IMR-90 (cell line): Measurements from ENCODE around the gene CMIP. TPM values are rescaled to one million over a fixed set of nuclear protein-coding genes. Genes with fewer than 3 reads are reported as not detected.

Experiments used
- ATAC-seq: fragments of 200-7000 bp; cut with Tn5 transposase; 2 replicates; pipeline ENCODE4 v1.9.1; 2020; ENCODE audit warnings: low read depth, mild to moderate bottlenecking, moderate library complexity
- BruUV-seq: library from RNA; stranded (reverse); fragments of 400-500 nt; replicated peaks from 2 replicates; lab custom pipeline; 2021; lab: Mats Ljungman, UMichigan
- CTCF ChIA-PET: fragments of 300-600 bp; formaldehyde crosslinking; extraction: SDS; loops from one replicate; lab custom pipeline; 2021; ENCODE audit warnings: antibody characterized with exemption; lab: Yijun Ruan, JAX
- POLR2A ChIA-PET: fragments of 300-600 bp; sonication (Branson Sonifier 250); formaldehyde crosslinking; loops from one replicate; lab custom pipeline; 2022; ENCODE audit warnings: antibody characterized with exemption; ENCODE audit not compliant: unreplicated experiment; lab: Charles Lee
- DNase-seq: peaks from one replicate; pipeline ENCODE4 v3.0.0; 2013
- H2AFZ ChIP-seq: replicated peaks from 2 replicates; pipeline ENCODE3; 2013; ENCODE audit warnings: low read length, mild to moderate bottlenecking; ENCODE audit not compliant: poor library complexity
- H2AK5ac ChIP-seq: 2 replicates; pipeline ENCODE4 v1.6.1; 2013; ENCODE audit warnings: low read depth, low read length, inconsistent platforms
- H2AK9ac ChIP-seq: replicated peaks from 2 replicates; pipeline ENCODE3; 2013; ENCODE audit warnings: mild to moderate bottlenecking, low read depth, low read length, moderate library complexity; ENCODE audit not compliant: poor library complexity
- H2BK120ac ChIP-seq: 2 replicates; pipeline ENCODE4 v1.6.1; 2013; ENCODE audit warnings: low read depth, low read length, inconsistent platforms
- H2BK15ac ChIP-seq: 3 replicates; pipeline ENCODE4 v1.6.1; 2013; ENCODE audit warnings: low read depth, low read length, inconsistent platforms
- H2BK20ac ChIP-seq: 2 replicates; pipeline ENCODE4 v1.6.1; 2013; ENCODE audit warnings: low read depth, mild to moderate bottlenecking, inconsistent platforms, low read length, moderate library complexity
- H2BK5ac ChIP-seq: 2 replicates; pipeline ENCODE4 v1.6.1; 2013; ENCODE audit warnings: mild to moderate bottlenecking, low read depth, low read length, inconsistent platforms; ENCODE audit not compliant: poor library complexity, severe bottlenecking
- H3K14ac ChIP-seq: replicated peaks from 2 replicates; pipeline ENCODE4 v1.6.1; 2013; ENCODE audit warnings: low read depth, low read length, inconsistent platforms
- H3K18ac ChIP-seq: 2 replicates; pipeline ENCODE4 v1.6.1; 2013; ENCODE audit warnings: low read depth, low read length, control low read depth
- H3K23ac ChIP-seq: 2 replicates; pipeline ENCODE4 v1.6.1; 2013; ENCODE audit warnings: low read depth, low read length, inconsistent platforms
- H3K27ac ChIP-seq: 2 replicates; pipeline ENCODE4 v1.5.1; 2013; ENCODE audit warnings: mild to moderate bottlenecking, control low read depth, low read length; ENCODE audit not compliant: insufficient read depth
- H3K27me3 ChIP-seq: 2 replicates; pipeline ENCODE4 v1.6.1; 2013; ENCODE audit warnings: low read length; ENCODE audit not compliant: control insufficient read depth, insufficient read depth
- H3K36me3 ChIP-seq: 2 replicates; pipeline ENCODE4 v1.6.1; 2013; ENCODE audit warnings: low read length, mixed read lengths; ENCODE audit not compliant: control insufficient read depth, insufficient read depth
- H3K4ac ChIP-seq: 2 replicates; pipeline ENCODE4 v1.6.1; 2013; ENCODE audit warnings: low read depth, low read length, inconsistent platforms
- H3K4me1 ChIP-seq: 2 replicates; pipeline ENCODE4 v1.6.1; 2013; ENCODE audit warnings: low read length, mixed read lengths; ENCODE audit not compliant: control insufficient read depth, insufficient read depth
- H3K4me2 ChIP-seq: 2 replicates; pipeline ENCODE4 v1.6.1; 2013; ENCODE audit warnings: low read depth, mild to moderate bottlenecking, control low read depth, low read length, moderate library complexity
- H3K4me3 ChIP-seq: 2 replicates; pipeline ENCODE4 v1.5.1; 2013; ENCODE audit warnings: low read depth, mild to moderate bottlenecking, control low read depth, low read length, moderate library complexity; ENCODE audit not compliant: insufficient read depth
- H3K56ac ChIP-seq: 2 replicates; pipeline ENCODE4 v1.6.1; 2013; ENCODE audit warnings: low read length, inconsistent platforms; ENCODE audit not compliant: insufficient read depth; ENCODE audit errors: extremely low read depth
- H3K79me1 ChIP-seq, 2 experiments: 2 replicates each; pipeline ENCODE4 v1.6.1; 2013; ENCODE audit warnings: low read length in 2 of 2, inconsistent platforms in 1 of 2, low read depth in 1 of 2
- H3K9ac ChIP-seq: 2 replicates; pipeline ENCODE4 v1.6.1; 2013; ENCODE audit warnings: low read depth, low read length, control low read depth
- H3K9me1 ChIP-seq: 2 replicates; pipeline ENCODE4 v1.6.1; 2013; ENCODE audit warnings: low read length, inconsistent platforms; ENCODE audit not compliant: insufficient read depth
- H3K9me3 ChIP-seq: 2 replicates; pipeline ENCODE4 v1.6.1; 2013; ENCODE audit warnings: low read length; ENCODE audit not compliant: control insufficient read depth, insufficient read depth
- H4K20me1 ChIP-seq: 2 replicates; pipeline ENCODE4 v1.6.1; 2013; ENCODE audit warnings: low read length, inconsistent platforms; ENCODE audit not compliant: insufficient read depth
- H4K5ac ChIP-seq: 2 replicates; pipeline ENCODE4 v1.6.1; 2013; ENCODE audit warnings: mild to moderate bottlenecking, low read depth, low read length, control low read depth
- H4K8ac ChIP-seq, 2 experiments: 2 replicates each; pipeline ENCODE4 v1.6.1; 2013; ENCODE audit warnings: low read depth in 2 of 2, low read length in 2 of 2, control low read depth in 1 of 2, inconsistent platforms in 1 of 2
- H4K91ac ChIP-seq: 2 replicates; pipeline ENCODE4 v1.6.1; 2013; ENCODE audit warnings: low read depth, low read length, inconsistent platforms; ENCODE audit not compliant: insufficient read depth
- CEBPB ChIP-seq: IDR thresholded peaks from 2 replicates; pipeline ENCODE4 v1.6.1; 2012; ENCODE audit warnings: low read depth, low read length, improper control_type of control experiment
- CHD1 ChIP-seq: IDR thresholded peaks from 2 replicates; pipeline ENCODE4 v1.6.1; 2012; ENCODE audit warnings: low read depth, low read length, improper control_type of control experiment
- FOS ChIP-seq: fragments of 150-350 bp; IDR thresholded peaks from 2 replicates; pipeline ENCODE4 v1.6.1; 2016; ENCODE audit warnings: low read depth, low read length
- MAZ ChIP-seq: IDR thresholded peaks from 2 replicates; pipeline ENCODE4 v1.6.1; 2012; ENCODE audit warnings: low read depth, mild to moderate bottlenecking, low read length, improper control_type of control experiment, moderate library complexity, borderline replicate concordance
- MXI1 ChIP-seq: IDR thresholded peaks from 2 replicates; pipeline ENCODE4 v1.6.1; 2012; ENCODE audit warnings: low read depth, mild to moderate bottlenecking, low read length, moderate library complexity, borderline replicate concordance
- NFE2L2 ChIP-seq: fragments of 150-350 bp; IDR thresholded peaks from 2 replicates; pipeline ENCODE4 v1.6.1; 2016; ENCODE audit warnings: low read depth, mild to moderate bottlenecking, low read length
- POLR2A ChIP-seq: IDR thresholded peaks from 2 replicates; pipeline ENCODE4 v1.6.1; 2012; ENCODE audit warnings: mild to moderate bottlenecking, low read depth, low read length
- RAD21 ChIP-seq: IDR thresholded peaks from 2 replicates; pipeline ENCODE4 v1.6.1; 2012; ENCODE audit warnings: low read length, improper control_type of control experiment
- RFX5 ChIP-seq: IDR thresholded peaks from 2 replicates; pipeline ENCODE4 v1.8.0; 2012; ENCODE audit warnings: low read depth, mild to moderate bottlenecking, low read length, moderate library complexity
- SMC3 ChIP-seq: fragments of 150-350 bp; IDR thresholded peaks from 2 replicates; pipeline ENCODE4 v1.6.1; 2016; ENCODE audit warnings: low read depth, mild to moderate bottlenecking, antibody characterized with exemption, low read length, moderate library complexity
- WGBS, 2 experiments: methylation state at CpG; one replicate each; pipeline versions ENCODE4 v1.1.5 to v1.1.7; 2013; ENCODE audit warnings: missing lambda C conversion rate in 2 of 2; ENCODE audit not compliant: insufficient read length in 1 of 2; ENCODE audit errors: extremely low coverage in 2 of 2; 5-methylcytosine and 5-hydroxymethylcytosine counted together
- dilution Hi-C: fragments of 300-500 bp; cut with HindIII; formaldehyde crosslinking; loops from one replicate; pipeline ENCODE4 v1.14.3; 2018; ENCODE audit warnings: low sequenced_read_pairs; ENCODE audit not compliant: unreplicated experiment
- in situ Hi-C: fragments of 300-500 bp; cut with MboI; formaldehyde crosslinking; loops from 3 replicates; pipeline ENCODE4 v1.14.3; 2019; ENCODE audit warnings: low sequenced_read_pairs, inconsistent platforms, mixed read lengths
- intact Hi-C: fragments of 100-400 bp; cut with micrococcal nuclease; formaldehyde crosslinking; loops from 2 replicates; pipeline ENCODE4 v1.10.0; 2022
- polyA plus RNA-seq, 3 experiments: library from polyadenylated mRNA; depleted of rRNA; stranded (reverse); fragments of >200 nt; gene quantifications; 2 replicates each; pipeline ENCODE4 v1.2.3, GENCODE V29; 2012; ENCODE audit warnings: low replicate concordance in 1 of 3
- total RNA-seq: library from RNA; depleted of rRNA; stranded (reverse); fragments of >200 nt; gene quantifications from 2 replicates; pipeline ENCODE4 v1.2.3, GENCODE V29; 2012
- TF ChIP-seq, protein P1 (sequence below): fragments of 150-350 bp; IDR thresholded peaks from 2 replicates; pipeline ENCODE4 v1.6.1; 2017; ENCODE audit warnings: mild to moderate bottlenecking, antibody characterized with exemption, low read length, low read depth
- TF ChIP-seq, protein P2 (sequence below): conservative IDR thresholded peaks from 2 replicates; pipeline ENCODE4 v1.5.1; 2012; ENCODE audit warnings: mild to moderate bottlenecking, low read depth, low read length, improper control_type of control experiment

Gene CMIP
- total and polyA plus RNA-seq, 2 of the 4 experiments (the other 2 are of a cell fraction) = 3.2 to 11.6 TPM

DNA sequence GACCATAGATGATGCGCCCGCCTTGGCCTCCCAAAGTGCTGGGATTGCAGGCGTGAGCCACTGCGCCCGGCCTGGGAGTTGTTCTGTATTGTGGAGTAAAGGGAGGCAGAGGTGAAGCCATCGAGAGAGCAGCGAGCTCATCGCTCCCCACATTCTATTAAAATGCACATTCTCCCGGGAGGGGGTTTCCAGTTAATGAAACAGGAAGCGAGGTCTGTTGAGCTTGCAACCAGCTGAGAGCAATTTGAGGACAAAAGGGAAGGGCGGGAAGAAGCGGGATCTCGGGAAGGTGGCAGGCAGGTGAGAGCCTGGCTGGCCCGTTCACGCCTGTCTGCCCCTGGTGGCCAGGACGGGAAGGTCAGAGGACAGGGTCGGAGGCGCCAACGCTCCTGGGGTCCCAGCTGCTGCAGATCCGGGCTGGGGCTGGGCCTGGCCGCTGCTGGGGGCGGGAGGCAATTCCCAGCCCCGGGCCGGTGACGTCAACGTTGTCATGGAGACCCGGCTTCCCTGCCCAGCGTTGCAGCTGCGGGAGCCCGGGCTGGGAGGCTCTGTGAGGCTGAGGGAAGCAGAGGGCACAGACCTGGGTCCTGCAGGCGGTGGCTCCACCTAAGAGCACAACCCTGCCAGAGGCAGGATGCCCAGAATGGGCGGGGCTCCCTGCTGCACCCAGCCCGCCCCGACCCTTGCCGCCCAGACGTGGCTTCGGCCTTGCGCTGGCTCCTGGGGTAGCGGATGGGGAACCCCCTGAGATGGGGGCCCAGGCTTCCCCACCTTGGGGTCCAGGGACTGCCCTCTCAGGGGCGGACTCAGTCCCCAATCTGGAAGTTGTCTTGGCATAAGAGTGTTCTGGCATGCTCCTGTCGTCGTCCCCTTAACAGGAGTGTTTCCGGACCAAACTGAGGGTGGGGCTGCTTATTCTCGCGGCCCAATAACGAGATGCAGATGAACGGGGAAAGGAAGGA lies 285.8 kb downstream of the CMIP start (continued):
- no peak for TF ChIP-seq CHD1
- TF ChIP-seq, protein P1, sequence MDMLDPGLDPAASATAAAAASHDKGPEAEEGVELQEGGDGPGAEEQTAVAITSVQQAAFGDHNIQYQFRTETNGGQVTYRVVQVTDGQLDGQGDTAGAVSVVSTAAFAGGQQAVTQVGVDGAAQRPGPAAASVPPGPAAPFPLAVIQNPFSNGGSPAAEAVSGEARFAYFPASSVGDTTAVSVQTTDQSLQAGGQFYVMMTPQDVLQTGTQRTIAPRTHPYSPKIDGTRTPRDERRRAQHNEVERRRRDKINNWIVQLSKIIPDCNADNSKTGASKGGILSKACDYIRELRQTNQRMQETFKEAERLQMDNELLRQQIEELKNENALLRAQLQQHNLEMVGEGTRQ = no peak

DNA sequence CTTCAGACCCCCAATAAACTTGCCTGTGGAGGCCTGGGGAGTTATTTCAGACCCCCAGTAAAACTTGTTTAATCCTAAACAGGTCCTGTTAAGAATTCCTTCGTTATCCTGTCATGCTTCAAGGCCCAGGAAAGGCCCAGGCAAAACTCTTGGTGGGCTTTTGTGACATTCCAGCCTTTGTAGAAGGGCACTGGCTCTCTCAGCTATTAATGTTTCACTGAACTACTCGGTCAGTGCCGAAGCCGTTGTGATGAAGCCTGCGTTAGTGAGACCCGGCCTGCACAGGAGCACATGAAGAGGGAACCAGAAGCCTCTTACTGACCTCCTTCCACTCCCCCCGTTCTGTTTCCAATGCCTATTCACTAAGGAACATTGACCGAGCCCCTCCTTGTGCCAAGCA lies 287.0 kb downstream of the CMIP start:
- no peak overlapping the region for H4K8ac ChIP-seq
- no peak overlapping the region for H3K18ac ChIP-seq
- H2BK5ac ChIP-seq = no peak overlapping the region
- H2AK9ac ChIP-seq = no peak overlapping the region
- 94% methylated on average over 5 of the region's 8 CpGs; no CpG with 5 or more reads in 1 of the 2 experiments for whole genome bisulfite sequencing, 2 experiments
- DNase-seq (no peak), ATAC-seq (no peak)
- no peak overlapping the region for H2AFZ ChIP-seq
- dilution Hi-C loops (no loop called here), in situ Hi-C loops (loop anchor here (5.0 to 25.0 kb wide), 3 partner anchors 364 to 1544 kb away; partner anchors contain the start of gene ATMIN), intact Hi-C loops (no loop called here)
- H3K14ac ChIP-seq = no peak overlapping the region
- H4K5ac ChIP-seq = no peak overlapping the region
- no peak overlapping the region for H3K4ac ChIP-seq
- H3K4me2 ChIP-seq = no peak overlapping the region
- no peak overlapping the region for H2BK20ac ChIP-seq
- H3K23ac ChIP-seq = no peak overlapping the region
- no peak overlapping the region for H3K56ac ChIP-seq
- H3K4me3 ChIP-seq = no peak overlapping the region
- ChIA-PET POLR2A (no interaction called here), CTCF (no interaction called here)
- H3K9me3 ChIP-seq = peaks cover 3% of the 10 kb centered on the region; the same call in 1 of the 2 replicates
- no peaks in the 10 kb centered on the region for H4K20me1 ChIP-seq
- no peak overlapping the region for H2AK5ac ChIP-seq
- H3K79me1 ChIP-seq = no peaks in the 10 kb centered on the region
- no peak for TF ChIP-seq NFE2L2
- no peak for TF ChIP-seq SMC3
- TF ChIP-seq, protein P1 = no peak
- TF ChIP-seq, protein P2, sequence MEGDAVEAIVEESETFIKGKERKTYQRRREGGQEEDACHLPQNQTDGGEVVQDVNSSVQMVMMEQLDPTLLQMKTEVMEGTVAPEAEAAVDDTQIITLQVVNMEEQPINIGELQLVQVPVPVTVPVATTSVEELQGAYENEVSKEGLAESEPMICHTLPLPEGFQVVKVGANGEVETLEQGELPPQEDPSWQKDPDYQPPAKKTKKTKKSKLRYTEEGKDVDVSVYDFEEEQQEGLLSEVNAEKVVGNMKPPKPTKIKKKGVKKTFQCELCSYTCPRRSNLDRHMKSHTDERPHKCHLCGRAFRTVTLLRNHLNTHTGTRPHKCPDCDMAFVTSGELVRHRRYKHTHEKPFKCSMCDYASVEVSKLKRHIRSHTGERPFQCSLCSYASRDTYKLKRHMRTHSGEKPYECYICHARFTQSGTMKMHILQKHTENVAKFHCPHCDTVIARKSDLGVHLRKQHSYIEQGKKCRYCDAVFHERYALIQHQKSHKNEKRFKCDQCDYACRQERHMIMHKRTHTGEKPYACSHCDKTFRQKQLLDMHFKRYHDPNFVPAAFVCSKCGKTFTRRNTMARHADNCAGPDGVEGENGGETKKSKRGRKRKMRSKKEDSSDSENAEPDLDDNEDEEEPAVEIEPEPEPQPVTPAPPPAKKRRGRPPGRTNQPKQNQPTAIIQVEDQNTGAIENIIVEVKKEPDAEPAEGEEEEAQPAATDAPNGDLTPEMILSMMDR = no peak
- no peak for TF ChIP-seq CEBPB
- TF ChIP-seq MAZ = no peak
- no peak for TF ChIP-seq RFX5
- TF ChIP-seq MXI1 = no peak
- TF ChIP-seq FOS = no peak
- no peak for TF ChIP-seq POLR2A
- no peak for TF ChIP-seq RAD21
- no peaks in the 10 kb centered on the region for H3K36me3 ChIP-seq
- peaks cover 7% of the 10 kb centered on the region; the same call in 1 of the 2 replicates for H3K4me1 ChIP-seq
- H3K9ac ChIP-seq = no peak overlapping the region
- H3K27ac ChIP-seq = no peak overlapping the region
- no peak overlapping the region for H4K91ac ChIP-seq
- BruUV-seq = no TSS peak
- H3K27me3 ChIP-seq = peaks cover 8% of the 10 kb centered on the region
- H3K9me1 ChIP-seq = no peaks in the 10 kb centered on the region
- no peak overlapping the region for H2BK15ac ChIP-seq
- H2BK120ac ChIP-seq = no peak overlapping the region
